Measurements from ENCODE around the gene MAPK11.

The MAPK11 gene

DNA sequence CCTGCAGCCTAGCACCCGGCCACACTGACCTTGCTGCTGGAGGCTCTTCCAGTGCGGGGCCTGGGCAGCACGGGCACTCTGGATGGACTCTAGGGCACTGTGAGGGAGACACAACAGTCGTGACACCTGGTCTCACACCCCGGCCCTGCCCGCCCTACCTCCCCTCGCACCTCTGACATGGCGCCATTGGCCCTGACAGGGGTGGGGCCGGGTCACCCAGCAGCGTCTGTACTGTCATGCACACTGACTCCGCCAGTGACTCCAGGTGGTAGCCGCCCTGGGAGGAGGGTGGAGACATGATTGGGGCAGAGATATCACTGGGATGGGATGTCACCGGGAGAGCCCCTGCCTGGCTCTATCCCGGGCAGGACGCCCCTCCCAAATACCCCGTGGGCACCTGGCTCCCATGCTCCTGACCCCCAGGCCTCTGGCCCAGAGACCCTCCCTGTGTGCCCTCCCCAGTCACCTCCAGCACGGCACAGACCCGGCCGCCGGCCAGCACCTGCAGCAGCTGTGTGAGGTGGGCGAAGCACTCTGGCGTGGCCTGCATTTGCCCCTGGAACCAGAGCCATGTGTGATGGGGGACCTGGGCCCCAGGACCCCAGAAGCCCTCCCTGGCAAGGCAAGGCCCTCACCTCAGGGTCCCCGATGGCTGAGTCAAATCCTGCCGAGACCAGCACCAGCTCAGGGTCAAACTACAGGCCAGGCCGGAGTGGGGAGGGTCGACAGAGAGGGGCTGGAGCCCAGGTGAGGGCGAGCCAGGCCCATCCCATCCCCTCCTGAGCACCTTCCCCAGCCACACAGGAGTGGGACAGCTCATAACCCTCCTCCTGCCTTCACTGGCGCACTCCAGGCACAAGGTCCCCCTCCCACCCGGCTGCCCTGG is 21.7 kb downstream of the MAPK11 start:
- DNase-seq (ENCODE audit: low read depth in 2 of 2) = no peak

- DNase-seq (ENCODE audit: low read depth in 2 of 2) = no peak
These were observed 22.4 kb downstream of the MAPK11 start for GRCh38 chr22:50247748-50248147.

- no peak for DNase-seq (ENCODE audit: low read depth in 2 of 2)
These were observed 23.7 kb downstream of the MAPK11 start for GRCh38 chr22:50246242-50247175.

DNA sequence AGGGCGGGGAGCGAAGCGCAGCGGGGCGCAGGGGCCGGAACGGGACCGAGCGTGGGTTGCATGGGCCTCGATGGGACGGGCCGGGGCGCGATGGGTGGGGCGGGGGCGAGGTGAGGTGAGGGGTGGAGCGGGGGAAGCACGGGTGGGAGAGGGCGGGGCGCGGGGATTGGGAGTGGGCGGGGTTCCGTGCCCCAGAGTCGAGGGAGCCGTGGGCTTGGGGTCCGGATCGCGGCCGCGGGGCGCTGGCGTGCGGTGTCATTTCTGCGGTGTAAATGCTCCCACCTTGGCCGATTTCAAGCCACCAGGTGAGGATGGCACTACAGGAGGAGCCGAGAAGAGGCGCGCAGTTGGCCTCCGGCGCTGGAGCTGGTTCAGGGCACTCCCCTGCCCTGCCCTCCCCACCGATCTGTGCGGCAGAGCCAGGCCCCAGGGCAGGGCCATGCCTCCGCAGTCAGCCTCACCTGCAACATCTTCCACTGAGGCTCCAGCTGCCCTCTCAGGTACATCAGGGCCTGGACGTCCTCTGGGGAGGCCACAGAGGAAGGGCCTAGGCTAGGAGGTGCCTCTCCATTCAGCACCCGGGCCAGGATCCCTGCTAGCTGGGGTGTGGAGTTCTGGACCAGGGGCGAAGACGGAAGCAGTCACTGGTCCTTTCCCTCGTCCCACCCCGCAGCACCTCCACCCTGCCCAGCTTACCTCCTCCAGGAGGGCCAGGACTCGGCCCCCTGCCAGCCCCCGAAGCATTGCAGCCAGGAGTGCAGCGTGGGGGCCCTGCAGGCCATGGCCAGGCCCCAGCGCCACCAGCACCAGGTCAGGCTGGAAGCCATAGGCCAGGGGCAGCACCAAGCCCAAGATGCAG is 24.7 kb downstream of the MAPK11 start:
- DNase-seq (ENCODE audit: low read depth in 2 of 2) = peak in 1 of 2 donors; percentile 73

- DNase-seq (ENCODE audit: low read depth in 2 of 2) = peak; percentile 85 to 91
These were observed 25.6 kb downstream of the MAPK11 start, which contains the start of gene TUBGCP6 for GRCh38 chr22:50244420-50245213. TUBGCP6 (minus strand) TSS chr22:50245023; CDS start chr22:50244459, 564 bp downstream.

DNA sequence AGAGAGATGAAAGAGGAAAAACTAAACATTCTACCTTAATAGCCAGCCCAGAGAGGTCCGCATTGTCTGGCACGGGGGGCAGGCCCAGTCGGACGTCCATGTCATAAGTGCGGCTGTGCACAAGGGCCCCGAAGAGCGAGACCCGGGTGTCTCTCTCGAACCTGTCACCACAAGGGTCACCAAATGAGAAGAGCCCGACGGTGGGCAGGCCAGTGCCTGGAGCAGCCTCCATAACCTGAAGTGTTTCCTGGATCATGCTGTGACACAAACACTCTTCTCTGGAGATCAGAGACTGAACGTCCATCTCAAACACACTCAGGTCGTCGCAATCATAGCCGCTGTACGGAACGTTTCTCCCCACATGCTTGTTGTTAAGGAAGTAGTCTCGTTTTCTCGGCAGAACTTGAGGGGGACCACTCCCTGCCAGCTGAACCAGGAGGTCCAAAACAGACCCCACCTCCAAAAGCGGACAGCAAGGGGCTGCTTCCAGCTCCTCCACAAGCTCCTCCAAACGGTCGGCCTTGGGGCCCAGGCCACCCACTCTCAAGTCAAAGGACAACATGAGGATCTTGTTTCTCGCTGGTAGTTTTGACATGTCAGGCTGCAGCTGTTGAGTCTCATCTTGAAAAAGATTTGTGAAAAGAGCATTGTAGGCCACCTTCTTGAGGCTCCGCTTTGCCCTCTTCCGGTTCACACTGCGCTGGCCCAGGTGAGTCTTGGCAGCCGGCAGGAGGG is 26.3 kb downstream of the MAPK11 start:
- DNase-seq (ENCODE audit: low read depth in 2 of 2) = no peak

- no peak for DNase-seq (ENCODE audit: low read depth in 2 of 2)
These were observed 27.7 kb downstream of the MAPK11 start for GRCh38 chr22:50242406-50242949.

DNA sequence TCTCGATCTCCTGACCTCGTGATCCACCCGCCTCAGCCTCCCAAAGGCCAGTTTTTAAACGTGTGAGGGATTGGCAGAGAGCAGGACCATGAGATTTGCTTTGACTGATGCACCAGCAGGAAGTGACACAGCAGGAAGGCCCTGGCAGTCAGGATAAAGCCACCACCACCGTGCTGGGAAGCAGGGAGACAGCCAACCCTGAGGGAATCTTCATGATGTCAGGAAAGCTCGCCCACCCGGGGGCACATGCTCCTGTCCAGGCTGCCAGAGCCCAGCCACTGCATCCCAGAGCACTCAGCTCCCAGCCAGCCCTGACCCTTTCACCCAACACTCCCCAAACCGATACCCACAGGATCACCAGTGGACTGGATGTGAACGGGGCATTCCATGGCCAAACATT is 31.4 kb downstream of the MAPK11 start:
- no peak for DNase-seq (ENCODE audit: low read depth in 2 of 2)

GRCh38 chr22:50236731-50237409 is 33.3 kb downstream of the MAPK11 start:
- DNase-seq (ENCODE audit: low read depth in 2 of 2) = no peak

- no peak for DNase-seq (ENCODE audit: low read depth in 2 of 2)
These were observed 37.0 kb downstream of the MAPK11 start for GRCh38 chr22:50233223-50233622.

GRCh38 chr22:50232481-50233151 is 37.6 kb downstream of the MAPK11 start:
- no peak for DNase-seq (ENCODE audit: low read depth in 2 of 2)

DNA sequence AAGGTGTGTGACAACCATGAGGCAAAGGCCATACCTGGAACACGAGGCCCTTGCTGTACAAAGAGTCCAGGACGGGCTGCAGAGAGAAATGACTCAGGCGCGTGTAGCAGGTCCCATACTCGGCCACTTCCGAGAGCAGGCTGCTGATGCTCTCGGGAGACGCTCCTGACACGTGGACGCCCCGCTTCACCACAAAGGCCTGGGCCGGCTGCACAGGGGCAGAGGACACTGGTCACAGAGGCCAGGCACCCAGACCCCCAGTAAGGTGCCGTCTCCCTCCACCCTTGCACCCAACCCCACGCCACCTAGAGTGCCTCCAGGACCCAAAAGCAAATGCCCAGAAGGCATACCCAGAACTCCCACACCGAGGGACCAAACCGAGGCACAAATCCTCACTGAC is 40.8 kb downstream of the MAPK11 start:
- no peak for DNase-seq (ENCODE audit: low read depth in 2 of 2)

DNA sequence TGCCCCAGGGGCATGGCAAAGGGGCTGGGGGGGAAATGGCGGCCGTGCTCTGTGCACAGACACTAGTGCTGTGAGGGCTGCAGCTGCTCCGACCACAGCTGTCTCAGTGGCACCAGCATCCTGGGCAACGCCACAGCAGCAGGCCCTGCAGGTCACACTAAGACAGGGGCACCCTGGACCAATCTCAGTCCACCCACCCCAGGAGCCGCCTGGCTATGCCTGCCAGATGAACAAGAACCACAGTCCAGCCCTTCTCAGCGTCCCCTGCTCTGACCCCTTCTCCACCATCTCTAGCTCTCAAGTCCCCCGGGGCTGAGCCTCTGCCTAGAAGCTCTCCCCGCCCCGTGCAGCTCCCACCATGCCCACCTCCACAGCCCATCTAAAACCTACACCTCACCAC is 41.8 kb downstream of the MAPK11 start:
- no peak for DNase-seq (ENCODE audit: low read depth in 2 of 2)

GRCh38 chr22:50227579-50228215 is 42.5 kb downstream of the MAPK11 start:
- no peak for DNase-seq (ENCODE audit: low read depth in 2 of 2)

DNA sequence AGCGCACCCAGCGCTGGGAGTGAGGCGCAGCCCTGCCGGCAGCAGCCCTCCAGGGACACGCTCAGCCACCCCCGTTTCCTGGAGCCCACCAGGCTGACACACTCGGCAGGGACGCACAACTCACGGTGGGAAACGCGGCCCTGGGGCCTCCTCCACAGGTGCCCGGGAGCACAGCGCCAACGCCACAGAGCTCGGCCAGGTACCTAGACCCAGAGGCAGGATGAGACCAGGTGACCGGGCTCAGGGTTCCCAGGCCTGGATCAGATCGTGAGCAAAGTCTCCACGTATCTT is 43.4 kb downstream of the MAPK11 start:
- DNase-seq (ENCODE audit: low read depth in 2 of 2) = no peak

DNA sequence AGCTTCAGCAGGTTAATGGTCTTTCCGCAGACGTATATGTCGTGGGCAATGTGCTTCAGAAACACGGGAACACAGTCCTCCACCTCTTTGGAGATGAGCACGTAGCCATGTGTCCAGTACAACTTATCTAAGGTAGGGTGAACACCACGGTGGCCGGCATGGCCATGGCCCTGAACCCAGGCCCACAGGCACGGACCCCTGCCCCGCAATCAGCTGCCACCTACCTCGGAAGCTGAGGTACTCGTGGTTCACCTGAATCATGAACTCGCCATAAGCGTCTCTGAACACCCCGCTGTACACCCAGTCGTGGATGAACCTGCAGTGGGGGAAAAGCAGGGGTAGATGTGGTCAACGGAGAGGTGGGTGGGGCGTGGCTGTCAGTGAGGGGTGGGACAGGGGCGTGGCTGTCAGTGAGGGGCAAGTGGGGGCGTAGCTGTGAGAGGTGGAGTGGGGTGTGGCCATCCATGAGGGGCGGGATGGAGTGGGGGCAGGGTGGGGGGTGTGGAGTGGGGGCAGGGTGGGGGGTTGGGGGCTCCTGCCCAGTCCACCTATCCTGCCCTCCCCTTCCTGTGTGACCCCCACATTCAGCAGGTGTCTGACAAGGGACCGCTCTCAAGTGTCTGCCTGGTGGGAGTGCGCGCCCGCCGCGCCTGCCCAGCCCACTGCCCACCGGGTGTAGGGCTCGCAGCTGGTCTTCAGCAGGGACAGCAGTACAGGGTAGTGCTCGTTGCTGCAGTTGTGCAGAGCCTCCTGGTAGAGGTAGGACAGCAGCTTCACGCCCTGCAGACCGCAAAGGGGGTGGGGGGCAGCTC is 43.9 kb downstream of the MAPK11 start:
- DNase-seq (ENCODE audit: low read depth in 2 of 2) = no peak

GRCh38 chr22:50225200-50225969 is 44.8 kb downstream of the MAPK11 start:
- no peak for DNase-seq (ENCODE audit: low read depth in 2 of 2)
